Vagina (tissue), 2 donors: ENCODE measurements around the gene VSTM1. TPM values are rescaled to one million over a fixed set of nuclear protein-coding genes. Genes with fewer than 3 reads are reported as not detected.

Experiments
- DNase-seq, 2 donors: peaks; one replicate each; pipeline ENCODE4 v3.0.0-alpha.2; 2017; ENCODE audit errors: extremely low spot score in 2 of 2
- H3K27ac ChIP-seq: fragments of 200-600 bp; sonication (generic); one replicate; pipeline ENCODE4 v1.5.1; 2019
- H3K27me3 ChIP-seq: fragments of 200-600 bp; sonication (generic); one replicate; pipeline ENCODE4 v1.5.1; 2019
- H3K36me3 ChIP-seq, 2 donors: fragments of 200-600 bp; sonication (generic); one replicate each; pipeline ENCODE4 v1.5.1; 2017 to 2019
- H3K4me1 ChIP-seq: fragments of 200-600 bp; sonication (generic); one replicate; pipeline ENCODE4 v1.5.1; 2019
- H3K4me3 ChIP-seq, 2 donors: fragments of 200-600 bp; sonication (generic); 1 replicate in 1 of 2; 2 replicates in 1 of 2; pipeline ENCODE4 v1.5.1; 2016 to 2019
- H3K9me3 ChIP-seq: fragments of 200-600 bp; sonication (generic); one replicate; pipeline ENCODE4 v1.5.1; 2019
- POLR2A ChIP-seq, 2 donors: fragments of 450-650 bp; IDR thresholded peaks; one replicate each; pipeline ENCODE4 v1.6.1; 2017; ENCODE audit warnings: antibody characterized with exemption in 2 of 2, mild to moderate bottlenecking in 2 of 2, moderate library complexity in 2 of 2
- POLR2AphosphoS5 ChIP-seq, 2 donors: sonication (generic); formaldehyde crosslinking; IDR thresholded peaks; one replicate each; pipeline ENCODE4 v1.9.0; 2017; ENCODE audit warnings: antibody characterized with exemption in 2 of 2, mild to moderate bottlenecking in 2 of 2, low read depth in 1 of 2; ENCODE audit not compliant: insufficient read depth in 1 of 2
- intact Hi-C: fragments of 100-400 bp; cut with DNase I; formaldehyde crosslinking; loops from one replicate; pipeline ENCODE4 v1.15.1; 2023
- total RNA-seq: library from RNA; depleted of rRNA; stranded (reverse); fragments of >200 nt; gene quantifications from one replicate; pipeline ENCODE4 v1.2.3, GENCODE V29; 2016
- TF ChIP-seq, protein P1 (sequence below), 3 experiments: fragments of 450-650 bp in 2 of 3; fragments of 200-600 bp in 1 of 3; sonication (generic) in 1 of 3; IDR thresholded peaks; one replicate each; pipeline ENCODE4 v1.5.1; 2017 to 2019; ENCODE audit warnings: antibody characterized with exemption in 3 of 3, mild to moderate bottlenecking in 2 of 3, moderate library complexity in 2 of 3

The VSTM1 gene, protein sequence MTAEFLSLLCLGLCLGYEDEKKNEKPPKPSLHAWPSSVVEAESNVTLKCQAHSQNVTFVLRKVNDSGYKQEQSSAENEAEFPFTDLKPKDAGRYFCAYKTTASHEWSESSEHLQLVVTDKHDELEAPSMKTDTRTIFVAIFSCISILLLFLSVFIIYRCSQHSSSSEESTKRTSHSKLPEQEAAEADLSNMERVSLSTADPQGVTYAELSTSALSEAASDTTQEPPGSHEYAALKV
- not detected for total RNA-seq

DNA sequence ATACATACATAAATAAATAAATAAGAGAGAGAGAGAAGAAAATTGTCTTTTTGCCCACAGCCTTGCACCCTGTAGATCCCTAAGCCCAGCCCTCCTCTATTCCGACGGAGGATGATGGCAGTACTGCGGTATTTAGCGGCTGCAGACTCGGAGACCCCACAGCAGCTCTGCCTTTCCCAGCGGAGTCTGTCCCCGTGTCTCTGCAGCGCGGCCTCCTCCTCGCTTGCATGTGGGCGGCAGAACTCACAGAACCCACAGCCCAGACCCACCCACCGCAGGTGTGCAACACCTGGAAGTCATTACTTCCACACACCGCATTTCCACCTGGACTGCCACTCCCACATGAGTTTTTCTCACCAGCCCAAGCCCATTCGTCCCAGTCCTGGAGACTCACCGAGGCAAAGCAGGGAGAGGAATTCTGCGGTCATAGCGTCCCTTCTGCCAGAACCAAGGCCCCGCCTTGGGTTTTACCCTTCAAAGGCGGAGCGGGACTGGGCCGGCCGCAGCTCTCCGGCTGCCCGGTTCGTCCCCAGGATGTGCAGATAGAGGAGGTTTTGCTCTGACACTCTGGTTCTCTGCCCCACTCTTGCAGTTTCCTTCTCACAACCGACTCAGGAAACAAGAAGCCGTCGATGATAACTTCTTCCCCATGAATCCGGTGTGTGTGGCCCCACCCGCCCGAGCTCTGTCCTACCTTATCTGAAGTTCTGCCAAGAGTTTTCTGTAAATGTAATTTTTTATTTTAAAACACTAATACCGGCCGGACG, at the start of gene VSTM1:
VSTM1 (minus strand) TSS at position 548 of the 767 bp plus-strand sequence; CDS start at position 428, 120 bp downstream.
- intact Hi-C loops = no loop called here
- no peaks in the 10 kb centered on the region for H3K9me3 ChIP-seq
- DNase-seq = no peak
- H3K27me3 ChIP-seq = no peaks in the 10 kb centered on the region
- no peaks in the 10 kb centered on the region for H3K4me1 ChIP-seq
- no peak within 1 kb of the TSS for H3K27ac ChIP-seq
- no peaks in the 10 kb centered on the region for H3K36me3 ChIP-seq
- TF ChIP-seq, protein P1, sequence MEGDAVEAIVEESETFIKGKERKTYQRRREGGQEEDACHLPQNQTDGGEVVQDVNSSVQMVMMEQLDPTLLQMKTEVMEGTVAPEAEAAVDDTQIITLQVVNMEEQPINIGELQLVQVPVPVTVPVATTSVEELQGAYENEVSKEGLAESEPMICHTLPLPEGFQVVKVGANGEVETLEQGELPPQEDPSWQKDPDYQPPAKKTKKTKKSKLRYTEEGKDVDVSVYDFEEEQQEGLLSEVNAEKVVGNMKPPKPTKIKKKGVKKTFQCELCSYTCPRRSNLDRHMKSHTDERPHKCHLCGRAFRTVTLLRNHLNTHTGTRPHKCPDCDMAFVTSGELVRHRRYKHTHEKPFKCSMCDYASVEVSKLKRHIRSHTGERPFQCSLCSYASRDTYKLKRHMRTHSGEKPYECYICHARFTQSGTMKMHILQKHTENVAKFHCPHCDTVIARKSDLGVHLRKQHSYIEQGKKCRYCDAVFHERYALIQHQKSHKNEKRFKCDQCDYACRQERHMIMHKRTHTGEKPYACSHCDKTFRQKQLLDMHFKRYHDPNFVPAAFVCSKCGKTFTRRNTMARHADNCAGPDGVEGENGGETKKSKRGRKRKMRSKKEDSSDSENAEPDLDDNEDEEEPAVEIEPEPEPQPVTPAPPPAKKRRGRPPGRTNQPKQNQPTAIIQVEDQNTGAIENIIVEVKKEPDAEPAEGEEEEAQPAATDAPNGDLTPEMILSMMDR (IDR thresholded peaks at IDR 0.05) = no peak
- no peak for TF ChIP-seq POLR2A (IDR thresholded peaks at IDR 0.05)
- no peak for TF ChIP-seq POLR2AphosphoS5 (IDR thresholded peaks at IDR 0.05; ENCODE audit: insufficient read depth in 1 of 2, low read depth in 1 of 2)
- H3K4me3 ChIP-seq = no peak within 1 kb of the TSS

DNA sequence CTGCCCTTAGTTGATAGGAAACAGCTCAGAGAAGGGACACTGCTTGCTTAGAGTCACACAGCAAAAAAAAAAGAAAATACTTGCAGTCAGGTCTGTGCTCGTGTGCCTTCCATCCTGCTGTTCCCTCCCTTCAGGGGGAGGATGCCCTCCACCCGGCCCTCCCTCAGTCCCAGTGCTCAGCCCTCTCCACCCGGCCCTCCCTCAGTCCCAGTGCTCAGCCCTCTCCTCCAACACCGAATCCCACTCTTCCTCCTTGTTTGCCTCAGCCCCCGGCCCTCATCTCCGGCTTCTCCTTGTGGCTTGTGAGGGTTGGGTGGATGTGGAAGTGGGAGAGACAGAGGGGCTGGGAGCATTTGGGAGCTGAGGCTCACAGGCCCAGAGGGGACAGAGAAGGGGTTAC, 46.0 kb upstream of the VSTM1 start:
- H3K4me1 ChIP-seq = peaks cover 10% of the 10 kb centered on the region
- H3K27me3 ChIP-seq = no peaks in the 10 kb centered on the region
- TF ChIP-seq, protein P1 (IDR thresholded peaks at IDR 0.05) = no peak
- no peak for TF ChIP-seq POLR2A (IDR thresholded peaks at IDR 0.05)
- TF ChIP-seq POLR2AphosphoS5 (IDR thresholded peaks at IDR 0.05; ENCODE audit: insufficient read depth in 1 of 2, low read depth in 1 of 2) = no peak
- H3K27ac ChIP-seq = no peak overlapping the region
- intact Hi-C loops = no loop called here
- H3K9me3 ChIP-seq = no peaks in the 10 kb centered on the region
- DNase-seq = no peak
- peaks cover 0 to 42% of the 10 kb centered on the region in 2 donors for H3K36me3 ChIP-seq
- H3K4me3 ChIP-seq = no peak overlapping the region

DNA sequence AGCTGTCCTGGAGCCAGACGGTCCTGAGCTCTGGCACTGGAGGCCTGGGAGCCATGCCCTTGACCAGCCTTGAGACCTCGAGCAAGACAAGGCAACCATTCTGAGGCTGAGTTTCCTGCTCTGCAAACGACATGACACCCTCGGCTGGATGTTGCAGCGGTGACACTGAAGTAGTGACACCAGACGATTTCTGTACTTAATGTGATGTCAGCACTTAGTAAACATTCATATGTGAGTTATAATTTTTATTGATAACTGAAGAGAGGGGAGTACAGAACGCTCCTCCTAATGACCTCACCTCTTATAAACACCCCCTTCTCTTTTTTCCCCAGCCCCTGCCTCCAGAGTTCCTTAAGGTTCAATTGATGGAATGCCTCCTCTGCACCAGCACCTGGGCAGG, 44.8 kb upstream of the VSTM1 start:
- intact Hi-C loops = no loop called here
- no peak overlapping the region for H3K4me3 ChIP-seq
- H3K36me3 ChIP-seq = peaks cover 0 to 42% of the 10 kb centered on the region in 2 donors
- DNase-seq = no peak
- TF ChIP-seq POLR2AphosphoS5 (IDR thresholded peaks at IDR 0.05; ENCODE audit: insufficient read depth in 1 of 2, low read depth in 1 of 2) = no peak
- no peak for TF ChIP-seq POLR2A (IDR thresholded peaks at IDR 0.05)
- TF ChIP-seq, protein P1 (IDR thresholded peaks at IDR 0.05) = no peak
- no peaks in the 10 kb centered on the region for H3K27me3 ChIP-seq
- no peaks in the 10 kb centered on the region for H3K9me3 ChIP-seq
- no peak overlapping the region for H3K27ac ChIP-seq
- peaks cover 10% of the 10 kb centered on the region for H3K4me1 ChIP-seq

DNA sequence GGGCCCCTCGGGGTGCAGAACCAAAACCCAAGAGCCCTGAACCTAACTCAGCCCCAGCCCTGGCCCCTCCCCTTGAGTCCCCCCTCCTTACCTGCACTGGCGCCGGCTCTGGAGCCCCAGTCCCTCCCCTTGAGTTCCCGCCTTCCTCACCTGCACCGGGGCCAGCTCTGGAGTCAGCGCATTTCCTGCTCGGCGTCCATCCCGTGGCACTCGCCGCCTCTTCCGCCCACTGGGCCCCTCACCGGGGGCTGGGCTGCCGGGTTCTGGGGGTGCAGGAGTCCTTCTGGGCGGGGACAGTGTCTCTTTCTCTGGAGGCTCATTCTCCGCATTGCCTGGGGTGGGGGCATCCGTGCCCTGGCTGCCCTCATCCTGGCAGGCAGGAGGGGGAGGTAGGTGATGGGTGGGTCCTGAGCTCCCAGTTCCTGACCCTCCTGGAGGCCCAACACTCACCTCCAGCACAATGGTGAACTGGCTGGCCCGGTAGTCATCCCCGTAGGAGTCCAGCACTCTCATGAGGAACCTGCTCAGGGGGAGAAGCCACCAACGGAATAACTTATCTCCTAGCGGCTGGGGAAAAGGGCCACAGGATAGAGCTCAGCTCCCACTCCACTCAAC, 44.3 kb upstream of the VSTM1 start:
- Histone ChIP-seq H3K4me1 (peaks cover 15% of the 10 kb centered on the region), H3K4me3 (no peak overlapping the region), H3K27ac (no peak overlapping the region), H3K9me3 (no peaks in the 10 kb centered on the region), H3K27me3 (no peaks in the 10 kb centered on the region), H3K36me3 (peaks cover 0 to 42% of the 10 kb centered on the region in 2 donors)
- TF ChIP-seq POLR2AphosphoS5 (IDR thresholded peaks at IDR 0.05; ENCODE audit: insufficient read depth in 1 of 2, low read depth in 1 of 2) (no peak), POLR2A (IDR thresholded peaks at IDR 0.05) (no peak)
- TF ChIP-seq, protein P1 (IDR thresholded peaks at IDR 0.05) = no peak
- DNase-seq = no peak
- intact Hi-C loops = no loop called here
